Parathyroid adenoma (tissue), 2 donors: Measurements from ENCODE around the gene PAM.

Experiments
- H2AFZ ChIP-seq: fragments of 300-600 bp; sonication (generic); one replicate; pipeline ENCODE4 v1.7.0; 2017; ENCODE audit warnings: antibody characterized with exemption, mild to moderate bottlenecking
- H3K27ac ChIP-seq: fragments of 300-600 bp; sonication (generic); one replicate; pipeline ENCODE4 v1.7.0; 2017
- H3K27me3 ChIP-seq: fragments of 300-600 bp; sonication (generic); one replicate; pipeline ENCODE4 v1.7.0; 2017; ENCODE audit warnings: low read length; ENCODE audit not compliant: control insufficient read depth, insufficient read depth
- H3K36me3 ChIP-seq: fragments of 300-600 bp; sonication (generic); one replicate; pipeline ENCODE4 v1.7.0; 2017; ENCODE audit warnings: low read length; ENCODE audit not compliant: control insufficient read depth, insufficient read depth
- H3K4me1 ChIP-seq: fragments of 300-600 bp; sonication (generic); one replicate; pipeline ENCODE4 v1.7.0; 2017; ENCODE audit warnings: control low read depth
- H3K4me2 ChIP-seq: fragments of 300-600 bp; sonication (generic); one replicate; pipeline ENCODE4 v1.7.0; 2017; ENCODE audit warnings: low read length
- H3K4me3 ChIP-seq: fragments of 300-600 bp; sonication (generic); one replicate; pipeline ENCODE4 v1.7.0; 2017; ENCODE audit warnings: low read depth, low read length
- H3K79me2 ChIP-seq: fragments of 300-600 bp; sonication (generic); one replicate; pipeline ENCODE4 v1.7.0; 2017; ENCODE audit warnings: control low read depth
- H3K9ac ChIP-seq: fragments of 300-600 bp; sonication (generic); one replicate; pipeline ENCODE4 v1.7.0; 2017; ENCODE audit warnings: mild to moderate bottlenecking
- H3K9me3 ChIP-seq: fragments of 300-600 bp; sonication (generic); one replicate; pipeline ENCODE4 v1.7.0; 2017; ENCODE audit warnings: low read length; ENCODE audit not compliant: control insufficient read depth
- TF ChIP-seq, protein P1 (sequence below): fragments of 300-600 bp; sonication (generic); IDR thresholded peaks from one replicate; pipeline ENCODE4 v1.7.0; 2017; ENCODE audit warnings: antibody characterized with exemption, mild to moderate bottlenecking
- donor health status: primary hyperparathyroidism.

The PAM gene

DNA sequence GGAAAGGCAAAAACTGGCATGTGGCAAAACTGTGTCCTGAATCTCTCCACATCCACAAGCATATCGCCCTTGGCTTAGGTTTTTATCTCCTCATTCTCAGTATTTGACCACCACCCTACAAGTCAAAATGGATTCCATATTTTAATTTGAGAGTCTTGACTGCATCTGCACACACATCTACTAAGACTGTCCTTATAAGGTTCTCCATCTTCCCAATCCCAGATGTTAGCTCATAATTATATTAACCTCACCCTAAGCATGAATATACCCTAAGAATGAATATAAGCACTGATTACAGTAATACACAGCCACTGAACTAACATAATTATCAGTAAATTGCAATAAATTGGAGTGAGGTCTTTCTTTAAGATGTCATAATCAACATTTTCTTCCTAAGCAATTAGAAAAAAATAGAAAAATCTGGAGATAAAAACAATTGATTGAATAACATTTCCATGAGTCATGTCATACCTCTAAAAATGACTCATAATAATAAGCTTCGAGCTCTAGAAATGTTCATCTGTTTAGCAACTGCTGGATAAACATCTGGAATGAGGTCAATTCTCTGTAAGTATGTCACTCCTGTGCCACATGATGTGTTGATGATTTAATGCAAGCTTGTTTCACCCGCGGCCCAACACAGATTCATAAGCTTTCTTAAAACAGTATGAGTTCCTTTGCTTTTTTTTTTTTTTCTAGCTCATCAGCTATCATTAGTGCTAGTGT is 39.9 kb upstream of the PAM start:
- H3K27ac ChIP-seq, result no peak overlapping the region
- H3K79me2 ChIP-seq, result no peaks in the 10 kb centered on the region
- TF ChIP-seq, protein P1, sequence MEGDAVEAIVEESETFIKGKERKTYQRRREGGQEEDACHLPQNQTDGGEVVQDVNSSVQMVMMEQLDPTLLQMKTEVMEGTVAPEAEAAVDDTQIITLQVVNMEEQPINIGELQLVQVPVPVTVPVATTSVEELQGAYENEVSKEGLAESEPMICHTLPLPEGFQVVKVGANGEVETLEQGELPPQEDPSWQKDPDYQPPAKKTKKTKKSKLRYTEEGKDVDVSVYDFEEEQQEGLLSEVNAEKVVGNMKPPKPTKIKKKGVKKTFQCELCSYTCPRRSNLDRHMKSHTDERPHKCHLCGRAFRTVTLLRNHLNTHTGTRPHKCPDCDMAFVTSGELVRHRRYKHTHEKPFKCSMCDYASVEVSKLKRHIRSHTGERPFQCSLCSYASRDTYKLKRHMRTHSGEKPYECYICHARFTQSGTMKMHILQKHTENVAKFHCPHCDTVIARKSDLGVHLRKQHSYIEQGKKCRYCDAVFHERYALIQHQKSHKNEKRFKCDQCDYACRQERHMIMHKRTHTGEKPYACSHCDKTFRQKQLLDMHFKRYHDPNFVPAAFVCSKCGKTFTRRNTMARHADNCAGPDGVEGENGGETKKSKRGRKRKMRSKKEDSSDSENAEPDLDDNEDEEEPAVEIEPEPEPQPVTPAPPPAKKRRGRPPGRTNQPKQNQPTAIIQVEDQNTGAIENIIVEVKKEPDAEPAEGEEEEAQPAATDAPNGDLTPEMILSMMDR, result no peak

DNA sequence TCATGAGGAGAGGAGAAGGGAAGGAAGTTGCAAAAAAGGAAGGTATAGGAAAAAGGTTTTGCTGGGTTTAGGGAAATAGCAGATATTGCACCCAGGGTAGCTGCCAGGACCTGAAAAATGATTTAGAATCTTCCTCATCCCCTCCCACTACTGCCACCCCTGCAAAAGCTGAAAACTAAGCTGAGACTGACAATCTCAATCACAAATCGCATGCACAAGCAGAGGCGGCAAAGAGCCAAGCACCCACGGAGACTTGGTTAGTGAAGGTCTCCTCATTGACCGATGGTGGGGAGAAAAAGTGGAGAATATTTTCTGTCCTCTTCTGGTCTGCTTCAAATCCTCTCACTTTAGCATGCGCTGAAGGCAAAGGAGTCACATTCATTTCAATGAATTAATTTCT is 39.1 kb upstream of the PAM start:
- no peak overlapping the region for H3K4me2 ChIP-seq
- H3K27me3 ChIP-seq, result no peaks in the 10 kb centered on the region
- H2AFZ ChIP-seq, result no peak overlapping the region
- no peak overlapping the region for H3K27ac ChIP-seq
- H3K9me3 ChIP-seq, result no peaks in the 10 kb centered on the region
- H3K4me3 ChIP-seq, result no peak overlapping the region
- no peak overlapping the region for H3K9ac ChIP-seq
- H3K4me1 ChIP-seq, result no peaks in the 10 kb centered on the region
- TF ChIP-seq, protein P1, result no peak
- no peaks in the 10 kb centered on the region for H3K36me3 ChIP-seq
- no peaks in the 10 kb centered on the region for H3K79me2 ChIP-seq

More for the DNA sequence above, 39.9 kb upstream of the PAM start:
- Histone ChIP-seq H3K4me1 (no peaks in the 10 kb centered on the region), H3K9ac (no peak overlapping the region), H3K9me3 (no peaks in the 10 kb centered on the region), H3K36me3 (no peaks in the 10 kb centered on the region), H3K27me3 (no peaks in the 10 kb centered on the region), H2AFZ (no peak overlapping the region), H3K4me2 (no peak overlapping the region), H3K4me3 (no peak overlapping the region)

DNA sequence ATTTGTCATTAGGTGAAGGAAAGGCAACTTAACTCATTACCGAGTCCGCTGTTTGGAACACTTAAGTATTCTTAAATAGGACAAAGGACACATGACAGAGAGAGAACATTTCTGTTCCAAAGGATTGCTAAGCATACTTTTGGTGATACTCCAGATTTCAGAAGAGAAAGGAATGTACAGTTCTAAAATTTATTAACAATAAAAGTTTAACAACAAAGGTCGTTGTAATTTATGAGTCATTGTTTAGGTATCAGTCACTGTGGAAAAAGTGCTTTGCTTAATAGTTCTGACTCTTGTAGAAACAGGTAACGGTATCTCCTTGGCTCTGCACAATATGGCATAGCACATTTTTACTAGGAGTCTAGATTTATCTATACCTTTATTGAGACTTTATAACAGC is 36.3 kb upstream of the PAM start:
- no peak overlapping the region for H3K4me3 ChIP-seq
- no peak overlapping the region for H3K4me2 ChIP-seq
- no peak overlapping the region for H2AFZ ChIP-seq
- no peaks in the 10 kb centered on the region for H3K27me3 ChIP-seq
- no peaks in the 10 kb centered on the region for H3K9me3 ChIP-seq
- TF ChIP-seq, protein P1, result no peak
- H3K79me2 ChIP-seq, result no peaks in the 10 kb centered on the region
- H3K27ac ChIP-seq, result no peak overlapping the region
- H3K9ac ChIP-seq, result no peak overlapping the region
- no peaks in the 10 kb centered on the region for H3K4me1 ChIP-seq
- no peaks in the 10 kb centered on the region for H3K36me3 ChIP-seq

DNA sequence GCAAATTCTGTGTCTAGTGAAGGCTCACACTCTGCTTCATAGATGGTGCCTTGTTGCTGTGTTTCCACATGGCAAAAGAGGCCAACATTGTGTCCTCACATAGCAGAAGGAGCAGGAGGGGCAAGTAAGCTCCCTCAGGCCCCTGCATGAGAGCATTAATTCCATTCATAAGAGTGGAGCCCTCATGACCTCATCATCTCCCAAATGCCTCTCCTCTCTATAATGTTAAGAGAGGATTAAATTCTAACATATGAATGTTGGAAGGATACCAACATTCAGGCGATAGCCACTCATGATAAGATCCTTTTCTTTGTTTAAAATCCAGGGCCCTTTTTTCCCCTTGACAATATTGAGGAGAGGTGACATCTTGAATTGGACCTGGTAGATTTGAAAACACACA is 35.2 kb upstream of the PAM start:
- H2AFZ ChIP-seq, result no peak overlapping the region
- H3K9me3 ChIP-seq, result no peaks in the 10 kb centered on the region
- no peaks in the 10 kb centered on the region for H3K4me1 ChIP-seq
- H3K4me2 ChIP-seq, result no peak overlapping the region
- H3K79me2 ChIP-seq, result no peaks in the 10 kb centered on the region
- no peaks in the 10 kb centered on the region for H3K36me3 ChIP-seq
- no peak overlapping the region for H3K27ac ChIP-seq
- no peaks in the 10 kb centered on the region for H3K27me3 ChIP-seq
- TF ChIP-seq, protein P1, result no peak
- H3K4me3 ChIP-seq, result no peak overlapping the region
- H3K9ac ChIP-seq, result no peak overlapping the region

DNA sequence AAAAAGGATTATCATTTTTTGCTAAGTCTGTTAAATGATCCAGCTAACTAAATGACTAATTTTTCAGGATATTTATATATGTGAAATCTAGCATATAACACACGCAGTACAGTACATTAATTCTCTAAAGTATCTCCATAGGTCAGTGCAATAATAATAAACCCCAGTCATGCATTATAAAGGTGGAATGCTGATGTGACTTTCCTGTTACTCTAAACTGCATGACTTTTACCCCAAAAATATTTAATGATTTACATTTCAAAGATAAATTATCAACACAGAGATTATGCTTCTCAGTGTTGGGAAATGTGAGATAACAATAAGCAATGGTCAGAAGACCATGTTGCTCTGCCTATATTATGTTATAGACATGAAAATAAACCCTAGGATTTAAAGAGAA is 34.1 kb upstream of the PAM start:
- Histone ChIP-seq H3K4me2 (no peak overlapping the region), H3K9ac (no peak overlapping the region), H3K9me3 (no peaks in the 10 kb centered on the region), H3K27me3 (no peaks in the 10 kb centered on the region), H3K27ac (no peak overlapping the region), H3K36me3 (no peaks in the 10 kb centered on the region), H2AFZ (no peak overlapping the region), H3K4me3 (no peak overlapping the region), H3K79me2 (no peaks in the 10 kb centered on the region), H3K4me1 (no peaks in the 10 kb centered on the region)
- TF ChIP-seq, protein P1, result no peak
